Endothelial cell of umbilical vein (primary cell): ENCODE data around the gene PPP2R5D. TPM values are rescaled to one million over a fixed set of nuclear protein-coding genes. Genes with fewer than 3 reads are reported as not detected.

Experiments used
- BruUV-seq: library from RNA; stranded (reverse); fragments of 400-500 nt; replicated peaks from 2 replicates; lab custom pipeline; 2021; lab: Mats Ljungman, UMichigan
- CTCF ChIA-PET: fragments of 300-600, 350-600 bp; sonication (Branson Sonifier 250); formaldehyde crosslinking; loops from one replicate; lab custom pipeline; 2021; ENCODE audit warnings: antibody characterized with exemption, inconsistent platforms; lab: Charles Lee
- POLR2A ChIA-PET: fragments of 300-600, 350-600 bp; sonication (Branson Sonifier 250); formaldehyde crosslinking; loops from one replicate; lab custom pipeline; 2021; ENCODE audit warnings: antibody characterized with exemption, inconsistent platforms; lab: Charles Lee
- DNase-seq: peaks from one replicate; pipeline ENCODE4 v3.0.0-alpha.2; 2011; ENCODE audit warnings: low read depth, low spot score
- FAIRE-seq: peaks from 2 replicates; lab custom pipeline; 2011; peaks lifted over from hg19 to GRCh38; lab: Jason Lieb, UNC
- H2AFZ ChIP-seq: 2 replicates; pipeline ENCODE4 v1.6.0; 2012; ENCODE audit warnings: low read depth, low read length, control low read depth, inconsistent platforms
- H3K27ac ChIP-seq: 2 replicates; pipeline ENCODE4 v1.5.1; 2011; ENCODE audit warnings: low read depth, mild to moderate bottlenecking, control low read depth, low read length, moderate library complexity; ENCODE audit not compliant: insufficient read depth
- H3K27me3 ChIP-seq, 2 experiments: 2 replicates each; pipeline versions ENCODE4 v1.6.0 to v1.6.1; 2011; ENCODE audit warnings: low read length in 2 of 2, mixed read lengths in 1 of 2; ENCODE audit not compliant: control insufficient read depth in 2 of 2, insufficient read depth in 2 of 2
- H3K36me3 ChIP-seq, 2 experiments: 2 replicates in 1 of 2; 3 replicates in 1 of 2; pipeline ENCODE4 v1.5.1; 2011; ENCODE audit warnings: low read length in 2 of 2, mild to moderate bottlenecking in 1 of 2, moderate library complexity in 1 of 2; ENCODE audit not compliant: control insufficient read depth in 2 of 2, insufficient read depth in 2 of 2; ENCODE audit errors: extremely low read depth in 1 of 2
- H3K4me1 ChIP-seq: 3 replicates; pipeline ENCODE4 v1.5.1; 2011; ENCODE audit warnings: mild to moderate bottlenecking, low read length; ENCODE audit not compliant: control insufficient read depth, insufficient read depth; ENCODE audit errors: extremely low read depth
- H3K4me2 ChIP-seq: 2 replicates; pipeline ENCODE4 v1.6.1; 2011; ENCODE audit warnings: low read length, control low read depth, mixed read lengths; ENCODE audit not compliant: insufficient read depth
- H3K4me3 ChIP-seq, 3 experiments: fragments of 200-600 bp in 1 of 3; sonication (generic), shearing (Covaris generic) in 1 of 3; replicated peaks in 1 of 3; 2 replicates each; pipeline ENCODE4 v1.5.1; 2011 to 2016; ENCODE audit warnings: control low read depth in 3 of 3, low read length in 3 of 3, mild to moderate bottlenecking in 2 of 3, inconsistent platforms in 1 of 3, low read depth in 1 of 3, moderate library complexity in 1 of 3; ENCODE audit not compliant: insufficient read depth in 1 of 3
- H3K79me2 ChIP-seq: 2 replicates; pipeline ENCODE4 v1.6.0; 2012; ENCODE audit warnings: low read length, inconsistent platforms; ENCODE audit not compliant: control insufficient read depth, insufficient read depth
- H3K9ac ChIP-seq: replicated peaks from 2 replicates; pipeline ENCODE3; 2011; ENCODE audit warnings: low read length, control low read depth; ENCODE audit not compliant: insufficient read depth; ENCODE audit errors: extremely low read depth
- H3K9me1 ChIP-seq: replicated peaks from 3 replicates; pipeline ENCODE4 v1.6.0; 2011; ENCODE audit warnings: mild to moderate bottlenecking, low read length; ENCODE audit not compliant: control insufficient read depth, insufficient read depth; ENCODE audit errors: extremely low read depth
- H3K9me3 ChIP-seq: replicated peaks from 2 replicates; pipeline ENCODE4 v1.5.1; 2012; ENCODE audit warnings: low read length, inconsistent platforms; ENCODE audit not compliant: control insufficient read depth, insufficient read depth
- H4K20me1 ChIP-seq: replicated peaks from 2 replicates; pipeline ENCODE3; 2011; ENCODE audit warnings: mild to moderate bottlenecking, low read length; ENCODE audit not compliant: control insufficient read depth, insufficient read depth; ENCODE audit errors: extremely low read depth
- EZH2 ChIP-seq: IDR thresholded peaks from 2 replicates; pipeline ENCODE4 v1.6.1; 2012; ENCODE audit warnings: borderline replicate concordance, low read depth, mild to moderate bottlenecking, moderate library complexity, low read length, inconsistent platforms; ENCODE audit not compliant: severe bottlenecking
- FOS ChIP-seq: IDR thresholded peaks from 2 replicates; pipeline ENCODE4 v1.6.1; 2011; ENCODE audit warnings: mild to moderate bottlenecking, low read length, moderate library complexity, borderline replicate concordance; ENCODE audit not compliant: insufficient read depth
- GATA2 ChIP-seq: IDR thresholded peaks from 2 replicates; pipeline ENCODE4 v1.7.0; 2011; ENCODE audit warnings: low read depth, mild to moderate bottlenecking, moderate library complexity, mixed read lengths, low read length; ENCODE audit not compliant: insufficient read length, insufficient read depth
- JUN ChIP-seq: IDR thresholded peaks from 2 replicates; pipeline ENCODE4 v1.6.1; 2011; ENCODE audit warnings: borderline replicate concordance, low read depth; ENCODE audit not compliant: insufficient read length, insufficient read depth
- MYC ChIP-seq: IDR thresholded peaks from one replicate; pipeline ENCODE4 v1.6.1; 2011; ENCODE audit warnings: mild to moderate bottlenecking, low read depth, low read length
- POLR2A ChIP-seq: IDR thresholded peaks from 2 replicates; pipeline ENCODE4 v1.6.1; 2012; ENCODE audit warnings: low read depth, mild to moderate bottlenecking, control low read depth, low read length
- POLR2AphosphoS5 ChIP-seq: IDR thresholded peaks from 2 replicates; pipeline ENCODE4 v1.6.1; 2012; ENCODE audit warnings: low read depth, mild to moderate bottlenecking, control low read depth, low read length, moderate library complexity; ENCODE audit not compliant: insufficient read depth
- dilution Hi-C: fragments of 300-500 bp; cut with MboI; formaldehyde crosslinking; loops from one replicate; pipeline ENCODE4 v1.15.0; 2019; ENCODE audit warnings: low sequenced_read_pairs; ENCODE audit not compliant: extremely low pct_ligation_motif_present
- intact Hi-C: fragments of 100-400 bp; cut with micrococcal nuclease; formaldehyde crosslinking; loops from one replicate; pipeline ENCODE4 v1.10.0; 2022
- polyA plus RNA-seq, 4 experiments: library from polyadenylated mRNA; depleted of rRNA in 3 of 4; stranded (reverse) in 3 of 4; unstranded in 1 of 4; fragments of >200 nt; gene quantifications; 2 replicates each; pipeline versions ENCODE4 v1.2.1 to v1.2.3, GENCODE V29; 2011 to 2012; ENCODE audit warnings: missing spikeins in 1 of 4
- total RNA-seq: library from RNA; stranded (reverse); gene quantifications from 2 replicates; pipeline ENCODE4 v1.2.3, GENCODE V29; 2021
- TF ChIP-seq, protein P1 (sequence below): IDR thresholded peaks from 2 replicates; pipeline ENCODE4 v1.6.1; 2011; ENCODE audit not compliant: insufficient read depth, insufficient read length
- TF ChIP-seq, protein P2 (sequence below), 2 donors: IDR thresholded peaks; 1 replicate in 1 of 2; 2 replicates in 1 of 2; pipeline ENCODE4 v1.5.1; 2011; ENCODE audit warnings: low read length in 2 of 2, mild to moderate bottlenecking in 2 of 2, moderate library complexity in 2 of 2, control low read depth in 1 of 2, inconsistent platforms in 1 of 2, low read depth in 1 of 2; ENCODE audit not compliant: insufficient read depth in 1 of 2; ENCODE audit errors: extremely low read depth in 1 of 2

PPP2R5D gene
- total and polyA plus RNA-seq, 2 donors (not counting 3 experiments of a cell fraction or from before 2014, with no cell fraction given): 45.5 to 60.2 TPM

DNA sequence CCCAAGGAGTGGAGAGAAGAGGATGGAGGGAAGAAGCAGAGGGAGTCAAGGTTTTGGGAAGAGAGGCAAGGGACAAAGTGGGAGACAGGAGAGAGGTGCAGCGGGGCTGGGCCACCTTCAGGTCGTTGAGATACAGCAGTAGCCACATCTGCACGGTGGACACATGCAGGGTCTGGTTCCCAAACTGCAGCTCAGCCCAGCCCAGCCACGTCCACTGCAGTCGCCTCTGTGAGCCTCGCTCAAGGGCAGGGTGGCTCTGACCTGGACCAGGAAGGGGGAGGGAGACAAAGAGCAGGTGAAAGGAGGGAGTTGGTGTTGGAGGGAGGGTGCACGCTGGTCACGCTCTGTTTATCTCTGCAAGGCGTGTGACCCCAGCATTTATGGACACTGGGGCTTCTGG, 54.4 kb downstream of the PPP2R5D start:
- FAIRE-seq: no peak
- dilution Hi-C loops: no loop called here

More for the DNA sequence above, 54.4 kb downstream of the PPP2R5D start:
- ChIA-PET CTCF (no interaction called here), POLR2A (no interaction called here)
- no peak overlapping the region for H3K4me3 ChIP-seq
- H2AFZ ChIP-seq: no peak overlapping the region
- H4K20me1 ChIP-seq: no peaks in the 10 kb centered on the region
- H3K27me3 ChIP-seq: no peaks in the 10 kb centered on the region
- no peak overlapping the region for H3K4me2 ChIP-seq
- intact Hi-C loops: no loop called here
- no TSS peak for BruUV-seq
- DNase-seq: no peak
- H3K4me1 ChIP-seq: no peaks in the 10 kb centered on the region
- TF ChIP-seq, protein P1, sequence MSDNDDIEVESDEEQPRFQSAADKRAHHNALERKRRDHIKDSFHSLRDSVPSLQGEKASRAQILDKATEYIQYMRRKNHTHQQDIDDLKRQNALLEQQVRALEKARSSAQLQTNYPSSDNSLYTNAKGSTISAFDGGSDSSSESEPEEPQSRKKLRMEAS: no peak
- TF ChIP-seq JUN (no peak), POLR2AphosphoS5 (no peak), EZH2 (no peak), POLR2A (no peak), FOS (no peak), GATA2 (no peak), MYC (no peak)
- TF ChIP-seq, protein P2, sequence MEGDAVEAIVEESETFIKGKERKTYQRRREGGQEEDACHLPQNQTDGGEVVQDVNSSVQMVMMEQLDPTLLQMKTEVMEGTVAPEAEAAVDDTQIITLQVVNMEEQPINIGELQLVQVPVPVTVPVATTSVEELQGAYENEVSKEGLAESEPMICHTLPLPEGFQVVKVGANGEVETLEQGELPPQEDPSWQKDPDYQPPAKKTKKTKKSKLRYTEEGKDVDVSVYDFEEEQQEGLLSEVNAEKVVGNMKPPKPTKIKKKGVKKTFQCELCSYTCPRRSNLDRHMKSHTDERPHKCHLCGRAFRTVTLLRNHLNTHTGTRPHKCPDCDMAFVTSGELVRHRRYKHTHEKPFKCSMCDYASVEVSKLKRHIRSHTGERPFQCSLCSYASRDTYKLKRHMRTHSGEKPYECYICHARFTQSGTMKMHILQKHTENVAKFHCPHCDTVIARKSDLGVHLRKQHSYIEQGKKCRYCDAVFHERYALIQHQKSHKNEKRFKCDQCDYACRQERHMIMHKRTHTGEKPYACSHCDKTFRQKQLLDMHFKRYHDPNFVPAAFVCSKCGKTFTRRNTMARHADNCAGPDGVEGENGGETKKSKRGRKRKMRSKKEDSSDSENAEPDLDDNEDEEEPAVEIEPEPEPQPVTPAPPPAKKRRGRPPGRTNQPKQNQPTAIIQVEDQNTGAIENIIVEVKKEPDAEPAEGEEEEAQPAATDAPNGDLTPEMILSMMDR (IDR thresholded peaks at IDR 0.05; ENCODE audit: extremely low read depth in 1 of 2, insufficient read depth in 1 of 2, low read depth in 1 of 2, low read length in 2 of 2): no peak
- peaks cover 5 to 50% of the 10 kb centered on the region in 2 experiments for H3K36me3 ChIP-seq
- no peaks in the 10 kb centered on the region for H3K9me3 ChIP-seq
- H3K27ac ChIP-seq: no peak overlapping the region
- no peaks in the 10 kb centered on the region for H3K9me1 ChIP-seq
- H3K79me2 ChIP-seq: no peaks in the 10 kb centered on the region
- no peak overlapping the region for H3K9ac ChIP-seq
